H9 (cell line): ENCODE measurements around the gene RNU1-4. TPM values are rescaled to one million over a fixed set of nuclear protein-coding genes. Genes with fewer than 3 reads are reported as not detected.
"Not testable (repeated sequence)": the region's sequence is repeated elsewhere in the genome, so short reads cannot be mapped to it uniquely, and the experiment has no call there.

Experiments used
- DNase-seq: peaks from one replicate; pipeline ENCODE4 v3.0.0-alpha.2; 2017
- H2AFZ ChIP-seq: one replicate; pipeline ENCODE4 v1.6.1; 2013; ENCODE audit warnings: mild to moderate bottlenecking, low read length, control low read depth, moderate library complexity
- H2AK5ac ChIP-seq: 2 replicates; pipeline ENCODE4 v1.6.1; 2013; ENCODE audit warnings: low read length, control low read depth, mixed read lengths; ENCODE audit not compliant: insufficient read length
- H2BK120ac ChIP-seq: one replicate; pipeline ENCODE4 v1.6.1; 2013; ENCODE audit warnings: low read depth, mild to moderate bottlenecking, low read length, control low read depth, inconsistent platforms; ENCODE audit not compliant: poor library complexity, severe bottlenecking
- H2BK12ac ChIP-seq: 2 replicates; pipeline ENCODE4 v1.6.1; 2013; ENCODE audit warnings: low read length, control low read depth, mixed read lengths, low read depth; ENCODE audit not compliant: insufficient read length
- H2BK15ac ChIP-seq: 2 replicates; pipeline ENCODE4 v1.6.1; 2013; ENCODE audit warnings: low read depth, low read length, control low read depth
- H2BK20ac ChIP-seq: one replicate; pipeline ENCODE4 v1.6.1; 2013; ENCODE audit warnings: low read depth, mild to moderate bottlenecking, low read length, control low read depth, inconsistent platforms; ENCODE audit not compliant: poor library complexity, severe bottlenecking
- H2BK5ac ChIP-seq: 2 replicates; pipeline ENCODE4 v1.6.1; 2013; ENCODE audit warnings: low read length, control low read depth, mixed read lengths; ENCODE audit not compliant: insufficient read length
- H3K14ac ChIP-seq: 2 replicates; pipeline ENCODE4 v1.6.1; 2013; ENCODE audit warnings: low read length, control low read depth; ENCODE audit not compliant: insufficient read depth
- H3K18ac ChIP-seq: 2 replicates; pipeline ENCODE4 v1.6.1; 2013; ENCODE audit warnings: low read depth, mild to moderate bottlenecking, mixed read lengths, low read length, control low read depth; ENCODE audit not compliant: insufficient read length
- H3K23ac ChIP-seq: 2 replicates; pipeline ENCODE4 v1.6.1; 2013; ENCODE audit warnings: low read length, control low read depth, mixed read lengths, low read depth; ENCODE audit not compliant: insufficient read length
- H3K23me2 ChIP-seq: 2 replicates; pipeline ENCODE4 v1.6.1; 2013; ENCODE audit warnings: low read depth, mild to moderate bottlenecking, mixed read lengths, low read length, control low read depth; ENCODE audit not compliant: insufficient read length, poor library complexity, severe bottlenecking
- H3K27ac ChIP-seq: 2 replicates; pipeline ENCODE4 v1.5.1; 2013; ENCODE audit warnings: low read length, control low read depth, mixed read lengths, low read depth; ENCODE audit not compliant: insufficient read length
- H3K27me3 ChIP-seq: 2 replicates; pipeline ENCODE4 v1.6.1; 2013; ENCODE audit warnings: low read length, control low read depth, inconsistent platforms; ENCODE audit not compliant: insufficient read depth
- H3K4ac ChIP-seq: 2 replicates; pipeline ENCODE4 v1.6.1; 2013; ENCODE audit warnings: low read depth, mild to moderate bottlenecking, control low read depth, inconsistent platforms, low read length, moderate library complexity
- H3K4me1 ChIP-seq: 2 replicates; pipeline ENCODE4 v1.6.1; 2013; ENCODE audit warnings: low read length, control low read depth, inconsistent platforms; ENCODE audit not compliant: insufficient read depth
- H3K4me2 ChIP-seq: 2 replicates; pipeline ENCODE4 v1.6.1; 2013; ENCODE audit warnings: low read length, control low read depth, mixed read lengths; ENCODE audit not compliant: insufficient read length, insufficient read depth
- H3K56ac ChIP-seq: 2 replicates; pipeline ENCODE4 v1.6.1; 2013; ENCODE audit warnings: low read depth, mild to moderate bottlenecking, mixed read lengths, low read length, control low read depth; ENCODE audit not compliant: insufficient read length
- H3K79me1 ChIP-seq: 2 replicates; pipeline ENCODE4 v1.6.1; 2013; ENCODE audit warnings: low read depth, mild to moderate bottlenecking, moderate library complexity, low read length, control low read depth, inconsistent platforms; ENCODE audit not compliant: insufficient read depth, poor library complexity, severe bottlenecking
- H3K79me2 ChIP-seq: 2 replicates; pipeline ENCODE4 v1.6.1; 2013; ENCODE audit warnings: low read length, control low read depth, inconsistent platforms; ENCODE audit not compliant: insufficient read depth
- H3K9ac ChIP-seq: 2 replicates; pipeline ENCODE4 v1.6.1; 2013; ENCODE audit warnings: low read length, control low read depth, mixed read lengths; ENCODE audit not compliant: insufficient read length; ENCODE audit errors: extremely low read depth
- H3K9me3 ChIP-seq: one replicate; pipeline ENCODE4 v1.6.1; 2013; ENCODE audit warnings: low read depth, low read length, inconsistent platforms; ENCODE audit not compliant: control insufficient read depth
- H3T11ph ChIP-seq: one replicate; pipeline ENCODE4 v1.6.1; 2013; ENCODE audit warnings: mild to moderate bottlenecking, low read length, control low read depth, inconsistent platforms
- H4K20me1 ChIP-seq: one replicate; pipeline ENCODE4 v1.6.1; 2013; ENCODE audit not compliant: control insufficient read depth, insufficient read length, insufficient read depth
- H4K5ac ChIP-seq: 2 replicates; pipeline ENCODE4 v1.6.1; 2013; ENCODE audit warnings: low read depth, mild to moderate bottlenecking, mixed read lengths, low read length, control low read depth; ENCODE audit not compliant: insufficient read length
- H4K8ac ChIP-seq: replicated peaks from 2 replicates; pipeline ENCODE4 v1.6.1; 2013; ENCODE audit warnings: low read length, control low read depth, mixed read lengths, low read depth; ENCODE audit not compliant: insufficient read length
- H4K91ac ChIP-seq: 2 replicates; pipeline ENCODE4 v1.6.1; 2013; ENCODE audit warnings: low read depth, mild to moderate bottlenecking, moderate library complexity, mixed read lengths, low read length, control low read depth; ENCODE audit not compliant: insufficient read length
- H3K27ac Mint-ChIP-seq, 3 experiments: 2 replicates in 2 of 3; 3 replicates in 1 of 3; pipeline ENCODE4 v1.8.0; 2020 to 2021; ENCODE audit warnings: mixed read lengths in 3 of 3, mild to moderate bottlenecking in 1 of 3, moderate library complexity in 1 of 3
- H3K27me3 Mint-ChIP-seq: 2 replicates; pipeline ENCODE4 v1.8.0; 2021; ENCODE audit warnings: low read depth, mild to moderate bottlenecking, moderate library complexity, mixed read lengths
- H3K36me3 Mint-ChIP-seq, 3 experiments: 2 replicates in 2 of 3; 3 replicates in 1 of 3; pipeline ENCODE4 v1.8.0; 2020 to 2021; ENCODE audit warnings: low read depth in 3 of 3, mixed read lengths in 3 of 3; ENCODE audit not compliant: insufficient read depth in 1 of 3
- H3K4me1 Mint-ChIP-seq, 2 experiments: 2 replicates each; pipeline ENCODE4 v1.8.0; 2020; ENCODE audit warnings: mixed read lengths in 2 of 2
- H3K4me3 Mint-ChIP-seq, 2 experiments: 2 replicates in 1 of 2; 3 replicates in 1 of 2; pipeline ENCODE4 v1.8.0; 2020 to 2021; ENCODE audit warnings: mild to moderate bottlenecking in 2 of 2, mixed read lengths in 2 of 2, moderate library complexity in 1 of 2
- H3K9me3 Mint-ChIP-seq, 2 experiments: 2 replicates in 1 of 2; 3 replicates in 1 of 2; pipeline ENCODE4 v1.8.0; 2020; ENCODE audit warnings: mild to moderate bottlenecking in 2 of 2, mixed read lengths in 2 of 2, moderate library complexity in 1 of 2
- WGBS: extraction: QIAGEN DNeasy Blood & Tissue Kit; methylation state at CpG from one replicate; pipeline ENCODE4 v1.1.7; 2013; ENCODE audit warnings: missing lambda C conversion rate, low lambda C conversion rate, mixed read lengths; ENCODE audit not compliant: insufficient read length; ENCODE audit errors: extremely low coverage; 5-methylcytosine and 5-hydroxymethylcytosine counted together
- total RNA-seq: library from RNA; stranded (reverse); gene quantifications from 2 replicates; pipeline ENCODE4 v1.2.1, GENCODE V29; 2021

RNU1-4 gene
- total RNA-seq, 1 experiment from 2014 or later, result 2,051 TPM

GRCh38 chr1:16747660-16748059 lies 7.3 kb downstream of the RNU1-4 start:
- not testable (repeated sequence) for H3K27ac Mint-ChIP-seq, H2AFZ ChIP-seq, H4K91ac ChIP-seq, DNase-seq, H3K23ac ChIP-seq, H3K9ac ChIP-seq, H3K9me3 ChIP-seq, H3K18ac ChIP-seq, H3K79me1 ChIP-seq, H3K9me3 Mint-ChIP-seq, H3K27me3 Mint-ChIP-seq, H3K4ac ChIP-seq, H2BK12ac ChIP-seq, H3T11ph ChIP-seq, H4K5ac ChIP-seq, H4K8ac ChIP-seq, H4K20me1 ChIP-seq, H2BK15ac ChIP-seq, H3K27me3 ChIP-seq, H3K56ac ChIP-seq, H3K4me3 Mint-ChIP-seq, H3K79me2 ChIP-seq, H3K4me1 ChIP-seq, H2BK20ac ChIP-seq, H3K14ac ChIP-seq, H3K4me1 Mint-ChIP-seq, H2BK120ac ChIP-seq, H3K36me3 Mint-ChIP-seq, H3K23me2 ChIP-seq, H3K4me2 ChIP-seq, H2AK5ac ChIP-seq, H3K27ac ChIP-seq, H2BK5ac ChIP-seq
- no CpG with 5 or more reads among the region's 5 CpGs for WGBS

GRCh38 chr1:16748710-16749109 lies 8.4 kb downstream of the RNU1-4 start:
- not testable (repeated sequence) for H3K36me3 Mint-ChIP-seq, H3K79me2 ChIP-seq, H3K4me2 ChIP-seq

More at GRCh38 chr1:16748710-16749109, 8.4 kb downstream of the RNU1-4 start:
- not testable (repeated sequence) for H2BK120ac ChIP-seq, H4K91ac ChIP-seq, DNase-seq, H3K79me1 ChIP-seq, H4K5ac ChIP-seq, H2AK5ac ChIP-seq, H3K27me3 Mint-ChIP-seq, H3K23ac ChIP-seq, H4K20me1 ChIP-seq, H3K9me3 ChIP-seq, H2BK5ac ChIP-seq, H3K23me2 ChIP-seq, H3K9ac ChIP-seq, H2BK15ac ChIP-seq, H3K4me1 ChIP-seq, H3K4me3 Mint-ChIP-seq, H3K14ac ChIP-seq, H2BK12ac ChIP-seq, H3K4ac ChIP-seq, H3K27ac Mint-ChIP-seq, H2BK20ac ChIP-seq, H3K56ac ChIP-seq, H2AFZ ChIP-seq, H3K9me3 Mint-ChIP-seq, H4K8ac ChIP-seq, H3K27me3 ChIP-seq, H3K18ac ChIP-seq, H3K27ac ChIP-seq, H3T11ph ChIP-seq, H3K4me1 Mint-ChIP-seq
- no CpG with 5 or more reads among the region's 26 CpGs for WGBS
